Mesothelial cell of epicardium (in vitro differentiated cells): ENCODE results near the gene TSSK6. TPM values are rescaled to one million over a fixed set of nuclear protein-coding genes. Genes with fewer than 3 reads are reported as not detected.

Experiments
- DNase-seq, 2 experiments: peaks; one replicate each; pipeline ENCODE4 v3.0.0; 2021; ENCODE audit warnings: low spot score in 2 of 2; ENCODE audit not compliant: unreplicated experiment in 2 of 2
- H3K27ac Mint-ChIP-seq: 2 replicates; pipeline ENCODE4 v1.8.0; 2021; ENCODE audit warnings: mixed read lengths
- H3K27me3 Mint-ChIP-seq: 2 replicates; pipeline ENCODE4 v1.8.0; 2021; ENCODE audit warnings: low read depth, mixed read lengths
- H3K36me3 Mint-ChIP-seq: 2 replicates; pipeline ENCODE4 v1.8.0; 2021; ENCODE audit warnings: mixed read lengths
- H3K4me1 Mint-ChIP-seq: 2 replicates; pipeline ENCODE4 v1.8.0; 2021; ENCODE audit warnings: mixed read lengths
- H3K4me3 Mint-ChIP-seq: 2 replicates; pipeline ENCODE4 v1.8.0; 2021; ENCODE audit warnings: mild to moderate bottlenecking, moderate library complexity, mixed read lengths
- H3K9me3 Mint-ChIP-seq: 2 replicates; pipeline ENCODE4 v1.8.0; 2021; ENCODE audit warnings: mixed read lengths
- total RNA-seq: library from RNA; stranded (reverse); gene quantifications from 3 replicates; pipeline ENCODE4 v1.2.1, GENCODE V29; 2021
- TF ChIP-seq, protein P1 (sequence below): fragments of 200-600 bp; sonication (generic); IDR thresholded peaks from one replicate; pipeline ENCODE4 v1.5.0; 2021; ENCODE audit warnings: antibody characterized with exemption; ENCODE audit not compliant: unreplicated experiment

The TSSK6 gene
- 1.9 to 2.3 TPM (median 2.1 TPM) in 3 replicates for total RNA-seq

- Mint-ChIP-seq H3K27me3 (no peaks in the 10 kb centered on the region), H3K27ac (peak within 1 kb of the TSS; percentile 95), H3K4me1 (peaks cover 6% of the 10 kb centered on the region), H3K36me3 (peaks cover 10% of the 10 kb centered on the region), H3K4me3 (peak within 1 kb of the TSS; percentile 93), H3K9me3 (no peaks in the 10 kb centered on the region)
- TF ChIP-seq, protein P1, sequence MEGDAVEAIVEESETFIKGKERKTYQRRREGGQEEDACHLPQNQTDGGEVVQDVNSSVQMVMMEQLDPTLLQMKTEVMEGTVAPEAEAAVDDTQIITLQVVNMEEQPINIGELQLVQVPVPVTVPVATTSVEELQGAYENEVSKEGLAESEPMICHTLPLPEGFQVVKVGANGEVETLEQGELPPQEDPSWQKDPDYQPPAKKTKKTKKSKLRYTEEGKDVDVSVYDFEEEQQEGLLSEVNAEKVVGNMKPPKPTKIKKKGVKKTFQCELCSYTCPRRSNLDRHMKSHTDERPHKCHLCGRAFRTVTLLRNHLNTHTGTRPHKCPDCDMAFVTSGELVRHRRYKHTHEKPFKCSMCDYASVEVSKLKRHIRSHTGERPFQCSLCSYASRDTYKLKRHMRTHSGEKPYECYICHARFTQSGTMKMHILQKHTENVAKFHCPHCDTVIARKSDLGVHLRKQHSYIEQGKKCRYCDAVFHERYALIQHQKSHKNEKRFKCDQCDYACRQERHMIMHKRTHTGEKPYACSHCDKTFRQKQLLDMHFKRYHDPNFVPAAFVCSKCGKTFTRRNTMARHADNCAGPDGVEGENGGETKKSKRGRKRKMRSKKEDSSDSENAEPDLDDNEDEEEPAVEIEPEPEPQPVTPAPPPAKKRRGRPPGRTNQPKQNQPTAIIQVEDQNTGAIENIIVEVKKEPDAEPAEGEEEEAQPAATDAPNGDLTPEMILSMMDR = no peak
- no peak for DNase-seq
Observed at GRCh38 chr19:19514881-19515641, at the start of gene TSSK6. Gene TSSK6 (minus strand): TSS chr19:19515548. CDS start chr19:19515427, 121 bp downstream.

DNA sequence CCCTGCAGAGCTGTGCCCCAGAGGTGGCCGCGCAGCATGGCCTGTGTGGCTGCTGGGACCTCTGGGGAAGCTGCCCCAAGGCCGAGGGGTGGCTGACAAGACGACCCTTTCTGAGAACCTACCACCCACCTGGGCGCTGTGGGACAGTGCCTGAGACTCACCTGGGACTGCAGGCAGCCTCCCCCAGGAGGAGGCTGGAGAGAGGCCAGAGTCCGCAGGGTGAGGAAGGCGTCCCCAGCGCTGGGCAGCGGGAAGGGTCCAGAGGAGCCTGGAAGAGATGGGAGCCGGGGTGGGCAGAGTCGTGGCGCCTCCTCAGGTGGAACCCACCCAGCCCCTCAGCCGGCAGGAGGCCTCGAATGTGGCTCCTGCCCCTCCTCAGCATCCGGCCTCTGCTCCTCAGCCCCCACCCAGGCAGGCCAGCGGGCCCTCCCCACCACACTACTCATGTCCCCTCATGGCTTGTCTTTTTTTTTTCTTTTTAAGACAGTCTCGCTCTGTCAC lies 48.0 kb upstream of the TSSK6 start:
- no peaks in the 10 kb centered on the region for H3K27me3 Mint-ChIP-seq
- TF ChIP-seq, protein P1 = no peak
- no peak overlapping the region for H3K27ac Mint-ChIP-seq
- no peaks in the 10 kb centered on the region for H3K9me3 Mint-ChIP-seq
- H3K4me3 Mint-ChIP-seq = no peak overlapping the region
- no peak for DNase-seq
- peaks cover 25% of the 10 kb centered on the region for H3K36me3 Mint-ChIP-seq
- H3K4me1 Mint-ChIP-seq = no peaks in the 10 kb centered on the region

- Mint-ChIP-seq H3K4me3 (no peak overlapping the region), H3K27ac (no peak overlapping the region), H3K36me3 (peaks cover 24% of the 10 kb centered on the region), H3K9me3 (no peaks in the 10 kb centered on the region), H3K4me1 (no peaks in the 10 kb centered on the region), H3K27me3 (no peaks in the 10 kb centered on the region)
- DNase-seq = no peak
- TF ChIP-seq, protein P1 = no peak
Observed at GRCh38 chr19:19562665-19563347, 47.5 kb upstream of the TSSK6 start.

DNA sequence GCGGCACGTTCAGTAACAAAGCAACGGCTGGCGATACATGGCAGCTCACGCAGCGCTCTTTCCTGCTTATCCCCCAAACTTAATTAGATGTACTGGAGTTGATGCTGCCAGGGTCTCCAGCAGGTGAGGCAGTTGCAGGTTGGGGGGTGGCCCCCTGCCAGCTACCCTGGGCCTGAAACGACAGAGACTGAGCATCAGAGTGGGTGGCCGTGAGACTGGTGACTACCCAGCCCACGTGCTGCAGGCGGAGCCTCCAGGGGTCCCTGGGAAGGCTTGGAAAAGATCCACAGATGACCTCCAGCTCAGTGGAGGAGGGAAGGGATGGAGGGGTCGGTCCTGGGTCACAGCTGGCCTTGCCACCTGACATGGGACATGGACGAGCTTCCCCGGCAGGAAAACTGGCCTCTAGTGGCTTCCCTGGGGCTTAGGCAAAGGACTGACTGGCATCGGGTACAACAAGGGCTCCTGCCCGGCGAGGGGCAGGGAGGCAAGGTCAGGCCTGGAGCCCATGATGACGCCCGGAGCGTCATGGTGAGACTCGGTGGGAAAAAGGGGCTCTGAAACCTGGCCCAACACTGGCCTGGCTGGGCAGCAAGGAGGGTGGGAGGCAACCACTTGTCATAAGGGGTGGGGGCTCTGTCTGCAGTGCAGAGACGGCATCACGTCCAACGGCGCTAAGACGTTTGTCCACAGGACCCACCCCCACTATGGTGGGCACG lies 46.8 kb upstream of the TSSK6 start:
- Mint-ChIP-seq H3K4me1 (no peaks in the 10 kb centered on the region), H3K27me3 (no peaks in the 10 kb centered on the region), H3K36me3 (peaks cover 21% of the 10 kb centered on the region), H3K4me3 (no peak overlapping the region), H3K27ac (no peak overlapping the region), H3K9me3 (no peaks in the 10 kb centered on the region)
- no peak for DNase-seq
- TF ChIP-seq, protein P1 = no peak

DNA sequence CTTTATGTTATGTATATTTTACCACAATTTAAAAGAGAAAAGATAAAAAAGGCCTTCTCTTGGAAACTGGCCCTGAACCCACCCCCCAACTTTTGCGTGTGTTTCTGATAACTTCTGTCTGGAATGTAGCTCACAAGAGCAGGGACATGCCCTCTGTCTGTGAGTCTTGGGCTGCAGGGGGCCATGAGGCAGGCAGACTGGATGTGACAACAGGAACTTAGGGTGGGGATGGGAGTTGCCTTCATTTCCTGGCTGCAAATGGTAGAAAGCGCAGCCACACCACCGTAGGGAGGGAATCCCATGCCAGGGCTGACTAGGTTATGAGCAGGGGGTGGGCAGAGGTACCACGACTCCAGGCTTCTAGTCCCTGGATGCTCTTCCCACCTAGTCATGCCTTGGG lies 44.6 kb upstream of the TSSK6 start:
- no peaks in the 10 kb centered on the region for H3K27me3 Mint-ChIP-seq
- no peak overlapping the region for H3K4me3 Mint-ChIP-seq
- no peak for DNase-seq
- no peaks in the 10 kb centered on the region for H3K4me1 Mint-ChIP-seq
- TF ChIP-seq, protein P1 = no peak
- H3K9me3 Mint-ChIP-seq = no peaks in the 10 kb centered on the region
- H3K36me3 Mint-ChIP-seq = peaks cover 17% of the 10 kb centered on the region
- H3K27ac Mint-ChIP-seq = no peak overlapping the region
